COR-L47 (cell line): ENCODE results near the gene HID1.

ENCODE experiments used
- DNase-seq: peaks from one replicate; lab custom pipeline; 2025; lab: John Stamatoyannopoulos, UW

Gene HID1

GRCh38 chr17:74964988-74965622 is 7.5 kb downstream of the HID1 start:
- DNase-seq = no peak

DNA sequence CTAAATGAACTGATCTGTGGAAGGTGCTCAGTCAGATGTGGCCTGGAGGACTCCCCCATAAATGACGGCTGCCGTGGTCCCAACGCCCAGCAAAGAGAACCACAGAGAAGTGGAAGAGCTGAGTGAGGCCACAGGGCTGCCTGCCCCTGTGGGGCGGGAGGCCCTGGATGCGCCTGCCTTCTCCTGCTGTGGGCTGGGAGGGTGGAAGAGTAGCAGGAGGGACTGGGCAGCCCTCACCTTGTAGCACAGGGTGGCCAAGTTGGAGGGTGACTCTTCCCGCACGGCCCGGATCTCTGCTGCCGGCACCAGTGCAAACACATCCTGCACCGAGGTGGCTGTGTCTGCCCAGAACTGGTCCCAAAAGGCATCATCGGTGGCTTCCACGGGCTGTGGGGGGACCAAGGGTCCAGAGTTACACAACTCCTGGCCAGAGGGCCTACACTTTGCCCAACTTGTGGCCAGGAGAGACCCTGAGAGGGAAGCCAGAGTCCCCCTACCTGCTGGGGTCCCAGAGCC is 8.3 kb downstream of the HID1 start:
- DNase-seq = no peak

DNA sequence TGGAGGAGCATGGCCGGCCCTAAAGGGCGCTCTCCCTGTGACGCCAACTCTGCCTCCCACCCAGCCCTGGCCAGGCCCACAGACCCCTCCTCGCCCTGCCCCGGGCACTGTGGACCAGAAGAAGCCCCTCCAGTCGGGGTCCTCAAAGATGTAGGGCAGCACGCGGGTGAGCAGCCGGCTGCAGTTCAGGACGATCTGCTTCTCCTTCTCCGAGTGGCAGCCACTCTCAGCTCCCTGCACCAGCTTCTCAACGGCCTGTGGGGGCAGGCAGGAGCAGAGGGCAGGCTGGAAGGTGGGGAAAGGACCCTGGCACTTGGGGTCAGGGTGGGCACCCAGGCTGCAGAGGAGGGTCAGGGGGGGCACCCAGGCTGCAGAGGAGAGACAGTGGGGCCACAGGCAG is 8.9 kb downstream of the HID1 start:
- DNase-seq = no peak

DNA sequence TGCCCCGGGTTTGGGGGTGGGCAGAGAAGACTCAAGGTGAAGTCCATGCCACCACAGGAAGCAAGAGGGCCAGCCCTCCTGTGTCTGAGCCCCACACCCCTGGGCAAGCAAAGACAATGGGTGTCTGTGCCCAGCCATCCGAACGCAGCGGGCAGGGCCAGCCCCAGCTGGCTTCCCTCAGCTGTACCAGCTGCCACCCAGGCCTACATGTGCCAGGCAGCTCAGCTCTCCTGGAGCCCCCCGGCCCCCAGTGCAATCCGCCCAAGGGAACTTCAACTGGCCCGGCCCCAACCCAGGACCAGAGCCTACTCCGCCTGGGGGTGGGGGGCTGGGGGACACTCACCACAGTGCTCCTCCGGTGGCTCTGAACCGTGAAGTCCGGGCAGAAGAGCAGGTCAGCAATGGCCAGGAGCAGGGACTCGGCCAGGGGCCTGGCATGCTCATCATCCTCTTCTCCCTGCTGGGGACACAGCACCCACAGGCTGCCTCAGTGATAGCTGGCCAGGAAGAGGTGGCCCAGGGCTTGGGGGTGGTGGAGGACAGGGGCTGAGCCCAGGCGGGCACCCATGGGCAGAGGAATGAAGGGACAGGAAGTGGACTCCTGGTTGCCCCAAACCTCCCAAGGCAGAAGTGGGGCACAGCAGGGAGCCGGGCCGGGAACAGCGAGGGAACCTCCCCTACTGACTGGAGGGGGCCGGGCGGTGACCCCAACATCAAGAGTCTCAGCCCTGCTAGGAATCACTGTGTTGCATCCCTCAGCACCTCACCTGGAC is 9.8 kb downstream of the HID1 start:
- no peak for DNase-seq

DNA sequence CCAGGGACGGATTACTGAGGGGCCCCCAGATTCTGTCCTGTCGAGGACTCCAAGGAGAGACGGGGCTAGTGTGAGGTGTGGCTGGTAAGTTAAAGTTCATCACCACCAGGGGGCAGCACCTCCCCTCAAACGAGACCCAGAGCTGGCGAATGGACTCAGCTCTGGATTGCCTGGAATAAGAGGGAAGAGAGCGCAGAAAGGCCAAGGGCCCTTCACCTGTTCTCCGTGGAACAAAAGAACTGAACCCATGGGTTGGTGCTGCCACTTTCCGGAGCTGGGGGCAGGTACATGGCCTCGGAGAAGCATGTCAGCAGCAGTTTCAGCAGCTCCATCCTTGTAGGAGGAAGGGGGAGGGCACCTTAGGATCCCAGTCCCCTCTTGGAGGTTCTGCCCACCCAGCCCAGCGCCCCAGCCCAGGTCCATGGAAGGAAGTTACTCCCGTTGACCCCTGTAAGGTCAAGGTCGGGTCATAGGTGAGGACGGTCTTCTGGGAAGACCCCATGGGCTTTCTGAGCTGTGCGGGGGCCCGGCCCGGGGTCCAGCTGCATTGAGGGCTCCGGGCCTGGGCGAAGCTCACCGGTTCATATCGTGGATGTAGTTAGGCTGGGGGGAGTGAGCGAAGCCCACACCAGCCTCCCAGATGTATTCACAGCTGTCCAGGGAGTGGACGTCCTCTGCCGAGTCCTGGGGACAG is 10.8 kb downstream of the HID1 start:
- DNase-seq = peak; percentile 83

GRCh38 chr17:74960570-74961342 is 11.8 kb downstream of the HID1 start:
- no peak for DNase-seq

DNA sequence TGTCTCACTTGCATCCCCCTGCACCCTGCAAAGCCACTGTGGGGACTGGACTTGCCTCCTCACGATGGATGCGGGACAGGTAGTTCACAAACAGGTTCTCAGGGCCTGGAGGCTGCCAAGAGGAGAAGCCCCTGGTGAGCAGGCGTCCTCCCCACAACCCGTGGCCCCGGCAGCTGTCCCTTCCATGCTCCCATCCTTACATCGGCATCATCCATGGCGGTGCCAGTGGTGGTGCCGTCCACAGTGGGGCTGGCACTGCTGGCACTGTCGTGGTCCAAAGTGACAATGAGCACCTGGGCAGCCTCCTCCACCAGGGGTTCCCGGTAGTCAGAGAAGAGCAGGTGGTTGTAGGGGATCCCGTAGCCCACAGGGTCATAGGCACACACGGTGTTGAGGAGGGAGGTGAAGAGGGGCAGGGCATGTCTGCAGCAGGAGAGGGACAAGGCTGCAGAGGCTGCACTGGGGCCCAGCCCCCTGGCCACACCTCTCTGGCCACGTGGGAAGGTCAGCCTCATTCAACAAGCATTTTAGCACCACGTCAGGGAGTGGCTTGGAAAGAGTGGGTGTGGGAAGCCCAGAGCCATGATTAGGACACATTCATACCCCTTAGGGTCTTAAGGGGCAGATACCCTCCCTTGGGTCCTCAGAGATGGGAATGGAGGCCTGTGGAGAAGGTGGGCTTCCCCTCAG is 12.6 kb downstream of the HID1 start:
- DNase-seq = no peak

DNA sequence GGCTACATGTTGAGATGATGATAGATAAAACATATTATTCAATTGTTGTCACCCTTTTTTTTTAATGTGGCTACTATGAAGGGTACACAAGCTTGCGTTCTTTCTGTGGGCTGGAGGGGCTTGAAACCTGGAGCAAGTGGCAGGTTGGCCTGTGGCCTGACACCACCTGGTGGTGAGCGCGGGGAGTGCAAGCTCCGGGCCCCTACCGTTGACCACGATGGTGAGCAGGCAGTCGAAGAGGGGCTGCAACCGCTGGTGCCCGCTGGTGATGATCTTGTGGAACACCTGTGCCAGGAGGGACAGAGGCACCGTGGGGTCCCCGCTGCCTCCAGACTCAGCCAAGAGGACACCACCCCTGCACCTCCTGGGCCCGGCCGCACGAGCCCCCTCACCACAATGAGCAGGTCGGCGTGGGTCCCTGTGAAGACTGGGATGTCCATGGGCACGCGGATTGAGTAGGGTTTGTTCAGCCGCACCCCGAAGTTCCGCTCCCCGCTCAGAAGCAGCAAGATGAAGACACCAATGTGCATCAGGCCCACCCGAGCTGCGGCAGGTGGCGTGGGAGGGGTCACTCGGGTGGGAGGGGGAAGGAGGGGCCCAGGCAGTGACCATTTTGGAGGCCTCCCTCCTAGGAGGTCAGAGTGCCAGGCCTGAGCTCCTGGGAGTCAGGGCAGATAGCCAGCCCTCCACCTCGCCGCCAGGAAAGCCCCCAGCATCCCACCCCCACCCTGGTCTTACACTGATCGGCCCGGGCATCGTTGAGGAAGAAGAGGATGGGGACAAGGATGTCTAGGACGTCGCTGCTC is 14.4 kb downstream of the HID1 start:
- DNase-seq = peak; percentile 37

DNA sequence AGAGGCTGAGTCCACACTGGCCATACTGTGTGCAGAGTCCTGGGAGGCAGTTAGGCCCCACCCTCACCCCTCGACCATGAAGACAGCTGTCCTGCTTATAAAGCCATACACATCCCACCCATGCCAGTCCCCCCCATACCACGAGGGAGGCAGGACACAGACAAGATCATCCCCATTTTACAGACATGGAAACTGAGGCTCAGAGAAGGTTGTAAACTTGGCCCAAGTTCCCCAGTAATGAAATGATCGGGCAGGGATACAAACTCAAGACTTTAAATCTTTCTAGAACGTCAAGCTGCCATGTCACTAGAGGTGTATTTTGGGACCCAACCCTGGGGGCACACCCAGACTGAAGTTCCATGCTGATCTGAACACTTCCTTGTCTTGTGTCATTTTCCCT is 16.5 kb downstream of the HID1 start:
- DNase-seq = no peak

GRCh38 chr17:74954665-74955421 is 17.7 kb downstream of the HID1 start:
- no peak for DNase-seq

DNA sequence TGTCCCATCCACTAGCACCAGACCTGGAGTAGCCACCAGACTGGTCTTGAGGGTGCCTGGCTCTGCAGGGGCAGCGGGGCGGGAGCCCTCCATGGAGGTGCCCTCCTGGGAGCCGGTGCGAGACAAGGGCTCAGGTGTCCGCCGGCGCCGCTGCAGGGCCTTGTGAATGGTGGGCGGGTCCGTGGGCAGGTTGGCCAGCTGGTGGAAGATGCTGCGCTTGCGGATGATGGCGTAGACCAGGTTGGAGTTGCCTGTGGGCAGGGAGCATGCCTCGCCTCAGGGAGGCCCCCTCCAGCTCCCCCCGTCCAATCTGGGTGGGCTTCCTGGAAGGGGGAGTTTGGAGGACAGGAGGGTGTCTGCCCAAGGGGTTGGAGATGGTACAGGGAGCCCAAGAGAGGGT is 18.4 kb downstream of the HID1 start:
- no peak for DNase-seq

GRCh38 chr17:74953134-74953687 is 19.3 kb downstream of the HID1 start:
- no peak for DNase-seq

DNA sequence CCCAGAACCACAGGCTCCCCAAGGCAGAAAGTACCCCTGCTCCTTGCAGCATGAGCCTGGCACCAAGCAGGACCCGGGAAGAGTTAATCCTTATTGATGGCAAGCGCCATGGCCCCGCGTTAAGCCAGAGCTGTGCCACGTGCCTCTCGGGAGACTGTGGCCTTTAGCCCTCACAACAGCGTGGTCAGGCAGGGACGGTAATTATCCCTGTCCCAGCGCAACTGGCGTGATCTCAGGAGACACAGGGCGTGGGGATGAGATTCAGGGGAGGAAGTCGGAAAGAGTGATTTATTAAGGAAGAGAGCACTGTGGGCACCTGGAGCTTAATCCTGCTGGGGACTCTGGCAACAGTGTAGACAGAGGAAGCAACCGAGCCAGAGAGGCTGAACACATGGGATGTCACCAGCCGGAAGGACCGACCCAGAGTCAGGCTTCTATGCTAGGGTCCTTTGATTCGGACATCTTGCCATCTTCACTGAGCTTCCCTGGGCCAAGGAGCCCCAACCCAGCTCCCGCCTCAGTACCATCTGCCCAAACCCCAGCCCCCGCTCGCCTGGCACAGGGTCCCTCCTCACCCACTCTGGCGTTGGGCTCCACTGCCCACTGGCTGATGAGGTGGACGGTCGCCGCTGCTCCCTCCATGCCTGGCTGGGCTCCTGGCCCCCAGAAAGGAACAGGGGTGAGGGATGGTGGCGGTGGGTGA is 20.0 kb downstream of the HID1 start:
- DNase-seq = no peak

DNA sequence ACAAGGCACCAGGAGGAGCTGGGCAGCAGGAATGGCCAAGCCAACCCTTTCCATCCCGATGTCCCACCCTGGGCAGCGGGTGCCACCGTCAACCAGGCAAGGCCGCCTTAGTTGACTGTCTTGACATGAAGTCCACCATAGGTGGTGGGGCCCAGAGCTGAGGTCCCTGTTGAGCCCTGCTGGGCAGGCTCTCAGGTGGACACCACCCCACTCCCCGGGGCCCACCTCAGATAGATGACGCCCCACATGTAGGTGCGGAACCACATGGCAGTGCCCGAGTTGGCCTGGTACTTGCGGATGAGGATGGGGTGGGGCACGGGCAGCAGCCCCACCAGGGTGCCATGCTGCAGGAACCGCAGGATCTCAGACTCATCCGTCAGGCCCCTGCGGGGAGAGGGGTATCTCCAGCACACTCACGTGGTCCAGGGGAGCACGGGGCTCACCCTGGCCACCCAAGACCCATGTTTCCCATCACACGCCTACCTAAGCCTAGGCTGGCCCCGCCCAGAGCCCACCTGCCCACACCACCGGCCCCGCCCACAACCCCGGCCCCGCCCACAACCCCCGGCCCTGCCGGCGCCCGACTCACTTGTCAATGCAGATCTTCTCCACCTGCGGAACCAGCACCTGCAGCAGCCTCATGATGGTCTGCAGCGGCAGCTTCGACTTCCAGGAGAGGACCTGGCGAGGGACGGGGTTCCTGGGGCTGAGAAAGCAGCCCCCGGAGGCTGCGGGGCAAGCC is 20.7 kb downstream of the HID1 start:
- no peak for DNase-seq

GRCh38 chr17:74951065-74951464 is 21.5 kb downstream of the HID1 start:
- DNase-seq = no peak

DNA sequence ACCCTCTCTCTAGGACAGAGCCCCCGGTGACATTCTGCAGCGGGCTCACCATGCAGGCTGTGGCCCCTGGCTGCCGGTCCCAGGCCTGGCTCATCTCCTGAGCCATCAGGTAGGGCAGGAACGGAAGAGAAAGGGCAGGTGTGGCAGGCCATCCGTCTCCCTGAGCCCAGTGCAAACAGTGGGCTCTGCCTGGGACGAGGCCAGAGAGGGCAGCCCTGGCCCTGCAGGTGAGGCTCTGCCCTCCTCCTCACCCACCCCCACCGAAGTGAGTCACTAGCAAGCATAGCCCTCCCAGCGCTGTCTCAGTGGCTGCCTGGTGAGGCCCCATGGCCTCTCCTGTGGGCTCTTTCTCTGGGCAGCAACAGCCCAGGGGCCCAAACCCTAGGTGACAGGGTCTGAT is 22.4 kb downstream of the HID1 start:
- no peak for DNase-seq

DNA sequence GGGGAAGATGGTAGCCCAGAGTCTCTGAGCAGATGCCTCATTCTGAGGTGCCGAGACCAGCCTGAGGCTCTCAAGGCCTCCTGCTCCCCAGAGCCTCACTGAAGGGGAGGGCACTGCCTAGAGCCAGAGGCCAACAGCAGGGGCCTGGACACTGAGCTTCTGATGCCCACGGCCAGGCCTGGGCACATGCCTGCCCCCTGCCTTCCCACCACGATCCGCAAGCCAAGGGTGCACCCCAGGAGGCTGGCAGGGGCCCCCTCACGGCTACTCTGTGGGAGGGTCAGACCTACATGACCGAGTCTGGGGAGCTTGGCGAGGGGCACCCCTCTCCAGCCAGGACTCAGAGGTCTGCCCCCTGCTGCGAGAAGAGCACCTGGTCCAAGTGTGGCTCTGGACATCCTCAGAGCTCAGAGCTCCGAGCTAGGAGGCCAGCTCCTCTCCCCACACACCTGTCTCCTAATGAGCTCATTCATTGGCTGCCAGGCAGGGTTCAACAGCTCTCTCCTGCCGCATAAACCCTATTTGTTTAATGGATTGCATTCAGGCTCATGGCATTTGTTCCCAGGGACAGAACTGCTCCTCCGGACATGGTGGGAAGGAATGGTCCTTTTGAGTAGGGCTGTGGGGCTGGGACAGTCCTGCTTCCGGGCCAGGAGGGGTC is 23.0 kb downstream of the HID1 start:
- no peak for DNase-seq
